Activated gamma-delta T cell treated with Interleukin-2 at 50 U/mL for 16 hours (primary cell): ENCODE measurements around the gene CTNNB1.
A peak's percentile ranks its signal among the peaks of the same experiment; 100 is the strongest.

Experiments used
- DNase-seq: peaks from one replicate; pipeline ENCODE4 v3.0.0-alpha.2; 2020

CTNNB1 gene

DNA sequence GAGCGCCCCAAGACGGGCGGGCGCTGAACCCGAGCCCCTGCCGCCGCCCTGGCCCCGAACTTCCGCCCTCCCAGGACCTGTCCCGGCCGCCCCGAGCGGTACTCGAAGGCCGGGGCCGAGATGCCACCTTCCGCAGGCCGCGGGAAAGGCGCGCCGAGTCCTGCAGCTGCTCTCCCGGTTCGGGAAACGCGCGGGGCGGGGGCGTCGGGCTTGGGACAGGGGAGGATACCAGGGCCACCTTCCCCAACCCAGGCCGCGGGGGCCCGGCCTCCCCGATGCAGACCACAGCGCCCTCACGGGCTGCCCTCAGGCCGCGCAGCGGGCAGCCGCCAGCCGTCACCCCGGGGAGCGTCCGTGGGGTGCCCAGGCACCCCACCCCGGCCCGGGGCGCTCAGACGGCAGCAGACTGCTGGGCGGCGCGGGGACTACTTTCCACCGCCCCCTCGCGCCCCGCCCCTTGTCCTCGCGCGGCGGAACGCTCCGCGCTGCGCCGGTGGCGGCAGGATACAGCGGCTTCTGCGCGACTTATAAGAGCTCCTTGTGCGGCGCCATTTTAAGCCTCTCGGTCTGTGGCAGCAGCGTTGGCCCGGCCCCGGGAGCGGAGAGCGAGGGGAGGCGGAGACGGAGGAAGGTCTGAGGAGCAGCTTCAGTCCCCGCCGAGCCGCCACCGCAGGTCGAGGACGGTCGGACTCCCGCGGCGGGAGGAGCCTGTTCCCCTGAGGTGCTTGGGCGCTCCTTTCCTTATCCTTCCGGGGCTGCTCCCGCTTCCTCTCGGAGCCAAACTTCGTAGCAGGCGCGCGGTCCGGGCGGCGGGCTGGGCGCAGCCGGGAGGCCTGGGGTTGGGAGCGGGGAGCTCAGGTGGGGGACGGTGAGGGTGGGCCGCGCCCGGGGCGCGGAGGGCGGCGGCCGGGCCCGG is at the start of gene CTNNB1:
TSS of gene CTNNB1 (plus strand) at position 556 of the 916 bp plus-strand sequence. CDS start 24,564 bp downstream, outside the sequence.
- peak; percentile 89 for DNase-seq

DNA sequence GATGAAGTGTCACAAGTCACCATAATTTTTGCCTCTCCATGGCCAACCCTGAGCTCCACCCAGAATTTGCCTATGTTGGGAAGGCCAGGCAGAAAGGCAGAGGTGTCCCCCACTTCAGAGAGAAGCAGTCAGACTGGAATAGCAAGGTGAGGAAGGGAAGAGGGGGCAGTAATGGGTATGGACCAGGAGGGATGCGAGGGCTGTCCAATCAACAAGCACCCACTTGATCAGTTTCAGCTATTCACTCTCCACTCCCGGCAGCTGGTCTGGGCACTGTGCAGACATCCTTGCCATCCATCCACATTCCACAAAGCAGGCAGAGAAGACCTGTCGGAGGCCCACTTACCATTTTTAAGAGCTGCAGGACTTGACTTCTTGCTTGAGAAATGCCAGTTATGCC is 43.5 kb upstream of the CTNNB1 start:
- DNase-seq, result no peak

GRCh38 chr3:41158947-41159346 is 40.4 kb upstream of the CTNNB1 start:
- no peak for DNase-seq

- no peak for DNase-seq
Measured at GRCh38 chr3:41159588-41160189, 39.6 kb upstream of the CTNNB1 start.

DNA sequence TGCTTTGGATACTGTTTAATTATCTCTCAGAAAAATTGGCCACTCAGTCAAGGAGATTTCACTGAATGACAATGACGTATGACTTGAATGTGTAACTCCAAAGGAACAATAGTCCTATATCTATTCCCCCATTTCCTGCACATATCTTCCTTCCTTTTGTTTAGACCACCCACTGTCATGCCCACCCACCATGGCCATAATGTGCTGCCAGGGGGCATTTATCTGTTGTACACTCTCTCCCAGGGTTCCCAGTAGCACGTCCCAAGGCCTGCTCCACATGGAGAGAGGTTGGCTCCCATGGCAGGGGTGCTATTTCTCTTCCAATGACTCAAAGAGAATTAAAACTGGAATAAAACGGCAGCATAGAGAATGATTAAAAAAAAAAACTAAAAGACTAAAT is 36.8 kb upstream of the CTNNB1 start:
- no peak for DNase-seq

- DNase-seq, result no peak
Measured at GRCh38 chr3:41163006-41163405, 36.3 kb upstream of the CTNNB1 start.

DNA sequence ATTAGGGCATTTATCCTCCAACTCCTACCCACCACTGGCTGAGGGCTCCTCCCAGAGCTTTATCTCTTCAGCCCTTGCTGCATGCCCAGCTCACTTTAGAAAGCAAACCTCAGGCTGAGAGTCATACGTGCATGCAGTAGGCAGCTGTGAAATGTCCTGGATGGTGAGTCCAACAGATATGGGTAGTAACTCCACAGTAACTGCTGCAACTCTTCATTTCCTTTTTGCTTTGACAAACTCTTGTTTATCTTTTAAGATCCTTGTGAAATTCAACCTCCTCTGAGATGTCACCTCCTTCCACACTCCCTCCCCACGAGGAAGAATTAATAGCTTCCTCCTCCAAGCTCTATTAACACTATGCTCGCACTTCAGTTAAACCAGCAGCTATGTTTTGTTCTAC is 35.9 kb upstream of the CTNNB1 start:
- no peak for DNase-seq

- DNase-seq, result no peak
Measured at GRCh38 chr3:41164777-41165176, 34.5 kb upstream of the CTNNB1 start.

DNA sequence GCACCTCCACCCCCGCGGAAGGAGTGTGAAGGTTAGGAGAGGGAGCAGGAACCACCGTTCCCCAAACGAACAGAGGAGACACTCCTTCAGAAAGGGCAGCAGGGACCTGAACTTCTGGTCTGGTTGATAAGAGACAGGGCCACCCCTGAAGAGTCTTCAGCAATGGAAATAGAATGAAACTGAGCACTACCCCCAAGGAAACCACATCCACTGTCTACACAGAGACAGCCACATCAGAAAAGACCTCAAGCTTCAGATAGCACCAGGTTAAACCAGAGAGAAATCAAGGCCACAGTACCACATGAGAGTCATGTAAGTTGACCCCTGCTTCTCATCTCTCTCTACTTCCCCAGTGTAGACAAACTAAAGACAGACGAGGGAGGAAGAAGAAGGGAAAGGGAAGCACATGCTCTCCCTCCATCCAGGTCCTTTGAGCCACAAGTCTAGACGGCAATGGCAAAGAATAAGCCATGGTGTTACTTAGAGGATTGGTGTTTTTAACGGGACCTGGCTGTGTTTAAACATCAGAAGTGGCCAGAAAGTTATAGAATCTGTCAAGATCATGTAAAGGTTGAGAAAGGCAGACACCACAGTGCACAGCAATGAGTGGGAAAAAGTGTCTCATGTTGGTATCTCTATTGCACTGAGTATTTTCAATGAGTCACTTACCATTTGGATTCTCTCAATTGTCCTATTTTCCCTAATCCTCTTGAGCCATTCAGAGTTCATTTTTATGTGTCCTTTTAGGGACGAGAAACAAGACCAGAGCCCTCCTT is 31.4 kb upstream of the CTNNB1 start:
- DNase-seq, result no peak

- no peak for DNase-seq
Measured at GRCh38 chr3:41169023-41169422, 30.3 kb upstream of the CTNNB1 start.

DNA sequence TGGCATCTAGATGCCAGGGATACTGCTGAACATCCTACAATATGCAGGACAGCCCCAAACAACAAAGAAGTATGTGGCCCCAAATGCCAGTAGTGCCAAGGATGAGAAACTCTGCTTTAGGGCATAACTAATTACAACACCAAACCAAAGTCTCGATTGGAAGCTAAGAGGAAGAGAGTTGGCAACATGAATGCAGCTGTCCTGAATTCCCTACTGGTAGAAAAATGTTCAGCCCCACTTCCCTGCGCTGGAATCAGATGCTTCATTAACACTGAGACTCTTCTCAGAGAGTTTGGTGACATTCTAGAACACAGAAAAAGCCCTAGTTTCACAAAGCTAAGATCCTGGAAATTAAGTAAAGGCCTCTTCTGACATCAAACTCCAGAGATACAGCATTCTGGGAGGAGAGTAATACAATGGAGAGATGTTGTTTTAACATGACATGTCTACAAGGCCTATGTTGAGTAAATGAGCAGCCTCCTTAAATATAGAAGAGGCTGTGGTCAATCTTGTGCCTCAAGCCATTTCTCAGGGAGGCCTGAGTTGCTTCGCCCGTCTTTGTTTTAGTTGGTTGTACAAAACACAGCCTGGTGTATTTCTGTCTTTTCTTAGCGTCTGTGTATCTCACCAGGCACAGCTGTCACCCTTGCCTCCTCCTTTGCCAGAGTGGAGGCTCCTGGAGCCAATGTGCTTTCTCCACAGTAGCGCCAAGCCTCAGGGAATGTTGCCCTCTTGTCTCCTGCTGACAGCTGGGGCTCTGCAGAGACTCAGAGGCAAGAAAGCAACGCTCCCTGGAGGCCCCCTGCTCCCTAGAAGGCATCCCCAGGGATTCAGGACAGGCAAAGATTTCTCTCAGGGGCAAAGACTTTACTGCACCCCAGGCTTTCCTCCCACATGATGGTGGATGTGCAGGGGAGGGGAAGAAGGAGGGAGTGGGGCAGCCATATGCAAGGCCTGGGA is 25.1 kb upstream of the CTNNB1 start:
- DNase-seq, result no peak

DNA sequence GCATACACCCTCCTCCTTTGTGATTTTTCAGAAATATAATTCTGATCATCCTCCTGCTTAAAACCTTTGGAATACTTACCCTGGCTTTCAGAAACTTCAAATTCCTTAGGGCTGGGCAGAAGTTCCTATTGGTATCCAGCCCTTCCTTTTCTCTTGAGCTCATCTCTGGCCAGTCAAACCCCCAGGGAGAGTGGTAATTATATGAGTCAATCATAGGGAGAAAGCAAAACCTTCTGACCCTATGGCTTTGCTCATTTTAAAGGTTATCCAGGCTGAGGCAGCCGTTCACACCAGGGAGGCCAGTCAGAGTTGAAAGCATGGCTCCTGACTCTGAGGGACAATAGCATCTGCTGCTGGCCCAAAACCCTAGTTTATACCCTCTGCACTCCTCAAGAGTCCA is 23.9 kb upstream of the CTNNB1 start:
- no peak for DNase-seq

GRCh38 chr3:41176596-41176995 is 22.7 kb upstream of the CTNNB1 start:
- no peak for DNase-seq

DNA sequence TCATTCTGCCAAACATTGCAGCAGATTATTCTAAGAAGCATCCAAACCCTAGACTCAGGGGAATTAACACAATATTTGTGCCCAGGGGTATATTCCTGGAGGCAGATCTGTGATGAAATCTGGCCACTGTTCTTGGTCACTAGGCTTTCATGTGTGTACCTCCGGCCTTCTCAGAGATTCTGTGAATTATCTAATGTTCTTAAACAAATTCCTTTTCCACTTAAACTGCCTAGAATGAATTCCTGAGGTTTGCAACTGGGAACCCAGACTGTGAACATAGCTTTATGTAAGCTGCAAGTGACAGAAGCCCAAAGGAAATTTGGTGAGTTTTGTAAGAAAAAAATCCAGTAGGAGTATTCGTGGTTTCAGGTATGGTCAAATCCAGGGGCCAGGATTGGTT is 20.7 kb upstream of the CTNNB1 start:
- DNase-seq, result no peak

DNA sequence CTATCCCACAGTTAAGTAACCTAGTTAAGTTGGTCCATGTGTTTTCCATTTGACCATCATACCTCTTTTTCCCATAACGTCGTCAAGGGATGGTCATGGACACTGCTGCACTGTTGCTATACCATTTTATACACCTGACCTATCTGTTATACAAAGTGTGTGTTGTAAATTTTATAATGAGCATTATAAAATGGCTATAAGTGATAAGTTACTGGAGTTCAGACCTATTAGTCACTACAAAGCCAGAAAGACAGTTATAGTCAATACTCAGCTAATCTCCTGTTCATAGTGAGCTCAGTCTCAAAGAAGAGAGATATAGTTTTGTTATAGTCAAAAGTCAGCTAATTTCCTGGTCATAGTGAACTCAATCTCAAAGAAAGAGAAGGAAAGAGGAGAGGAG is 18.9 kb upstream of the CTNNB1 start:
- no peak for DNase-seq

- no peak for DNase-seq
Measured at GRCh38 chr3:41182504-41183059, 16.7 kb upstream of the CTNNB1 start.

DNA sequence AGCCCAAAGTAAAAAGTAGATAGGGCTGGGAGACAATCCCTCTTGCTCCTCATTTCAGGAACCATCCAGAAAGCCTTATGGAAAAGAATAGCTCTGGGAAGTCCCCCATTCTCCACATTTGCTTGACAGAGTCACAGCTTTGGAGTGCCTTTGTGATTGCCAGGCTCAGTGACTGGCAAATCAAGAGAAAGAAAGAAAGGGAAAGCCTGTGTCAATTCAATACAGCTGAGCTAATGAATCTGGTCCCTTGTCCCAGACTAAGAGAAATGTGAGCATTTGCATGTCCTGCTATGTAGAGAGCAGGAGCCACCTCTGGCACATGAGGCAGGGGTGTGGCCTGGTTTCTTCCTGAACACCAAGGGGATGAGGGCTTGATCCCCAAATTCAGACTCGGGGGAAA is 14.9 kb upstream of the CTNNB1 start:
- no peak for DNase-seq

DNA sequence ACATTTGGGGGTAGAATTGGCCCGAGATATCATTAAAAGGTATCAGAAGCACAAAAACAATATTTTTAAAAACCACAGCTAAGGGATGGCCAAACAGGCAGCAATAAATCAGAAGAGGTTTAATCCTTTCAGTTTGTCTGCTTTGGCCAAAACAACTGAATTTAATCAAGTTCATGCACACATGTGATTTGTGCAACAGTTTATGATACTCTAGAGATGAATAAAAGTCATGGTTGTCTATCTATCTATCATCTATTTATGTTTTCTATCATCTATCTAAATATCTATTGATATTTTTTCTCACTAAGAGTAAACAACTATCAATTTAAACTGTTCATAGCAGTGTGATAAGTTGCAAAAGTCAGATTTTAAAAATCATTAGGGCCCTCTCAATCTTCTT is 13.0 kb upstream of the CTNNB1 start:
- no peak for DNase-seq

- no peak for DNase-seq
Measured at GRCh38 chr3:41188306-41188705, 11.0 kb upstream of the CTNNB1 start.

- no peak for DNase-seq
Measured at GRCh38 chr3:41190509-41191284, 8.6 kb upstream of the CTNNB1 start.

DNA sequence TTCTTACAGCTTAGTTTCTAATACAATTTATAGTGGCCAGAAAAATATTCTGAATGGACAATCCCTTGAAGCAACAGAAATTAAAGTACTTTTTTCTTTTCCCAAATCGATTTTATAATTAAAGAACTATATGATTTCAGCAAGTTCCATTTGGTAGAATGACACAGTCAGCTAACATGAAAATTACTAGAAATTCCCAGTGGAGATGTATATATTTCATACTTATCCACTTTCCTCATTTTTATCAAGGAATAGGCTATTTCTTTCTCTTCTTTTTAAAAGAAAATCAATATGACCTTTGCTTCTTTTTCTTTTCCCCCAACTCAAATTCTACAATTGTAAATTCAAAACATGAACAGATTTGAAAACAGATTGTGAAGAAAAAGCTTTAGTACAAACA is 6.4 kb upstream of the CTNNB1 start:
- no peak for DNase-seq
